ENCODE results near the gene COL17A1. TPM values are rescaled to one million over a fixed set of nuclear protein-coding genes. Genes with fewer than 3 reads are reported as not detected.

Gene COL17A1
- total RNA-seq, 4 donors from 2014 or later: under 0.01 to 2.9 (median 0.98) TPM; not detected in 1

- TF ChIP-seq CTCF (IDR thresholded peaks at IDR 0.05): no peak
- no peak for TF ChIP-seq POLR2A (IDR thresholded peaks at IDR 0.05)
- H3K9me3 ChIP-seq: no peaks in the 10 kb centered on the region
- no peak for DNase-seq
- H3K27ac ChIP-seq: peak overlapping the region; percentile 99
- no peaks in the 10 kb centered on the region for H3K36me3 ChIP-seq
- H3K27me3 ChIP-seq: no peaks in the 10 kb centered on the region
- intact Hi-C loops (cut with DNase I; ENCODE audit: low total_unique reads): no loop called here
- peak overlapping the region; percentile 60 to 80 for H3K4me3 ChIP-seq
- peaks cover 0 to 5% of the 10 kb centered on the region in 2 donors for H3K4me1 ChIP-seq
Measured at GRCh38 chr10:104122225-104123107, 36.8 kb upstream of the COL17A1 start.

GRCh38 chr10:104121485-104122224 lies 36.0 kb upstream of the COL17A1 start, which contains the start of gene SFR1:
TSS of gene SFR1 (plus strand) at chr10:104122171. CDS start at chr10:104122184, 13 bp downstream.
- H3K36me3 ChIP-seq: no peaks in the 10 kb centered on the region
- peak within 1 kb of the TSS; percentile 66 to 80 for H3K4me3 ChIP-seq
- H3K27ac ChIP-seq: peak within 1 kb of the TSS; percentile 99
- intact Hi-C loops (cut with DNase I; ENCODE audit: low total_unique reads): no loop called here
- TF ChIP-seq CTCF (IDR thresholded peaks at IDR 0.05): peak; percentile 49 to 62 (median 59)
- peak; percentile 86 to 87 for TF ChIP-seq POLR2A (IDR thresholded peaks at IDR 0.05)
- peak; percentile 98 to 99 for DNase-seq
- H3K27me3 ChIP-seq: no peaks in the 10 kb centered on the region
- peaks cover 0 to 5% of the 10 kb centered on the region in 2 donors for H3K4me1 ChIP-seq
- H3K9me3 ChIP-seq: no peaks in the 10 kb centered on the region

GRCh38 chr10:104120903-104121484 lies 35.3 kb upstream of the COL17A1 start:
- H3K27ac ChIP-seq: peak overlapping the region; percentile 99
- peak overlapping the region; percentile 66 to 80 for H3K4me3 ChIP-seq
- intact Hi-C loops (cut with DNase I; ENCODE audit: low total_unique reads): no loop called here
- peaks cover 0 to 5% of the 10 kb centered on the region in 2 donors for H3K4me1 ChIP-seq
- DNase-seq: peak; percentile 93 to 97
- H3K9me3 ChIP-seq: no peaks in the 10 kb centered on the region
- H3K36me3 ChIP-seq: no peaks in the 10 kb centered on the region
- H3K27me3 ChIP-seq: no peaks in the 10 kb centered on the region
- TF ChIP-seq POLR2A (IDR thresholded peaks at IDR 0.05) (peak; percentile 43 to 47), CTCF (IDR thresholded peaks at IDR 0.05) (peak in 2 of 4 experiments; percentile 2 to 12)

- Histone ChIP-seq H3K27ac (peak overlapping the region; percentile 99), H3K36me3 (no peaks in the 10 kb centered on the region), H3K27me3 (no peaks in the 10 kb centered on the region), H3K4me3 (peak overlapping the region; percentile 66 to 80), H3K9me3 (no peaks in the 10 kb centered on the region), H3K4me1 (peaks cover 0 to 5% of the 10 kb centered on the region in 2 donors)
- DNase-seq: no peak
- intact Hi-C loops (cut with DNase I; ENCODE audit: low total_unique reads): no loop called here
- TF ChIP-seq POLR2A (IDR thresholded peaks at IDR 0.05) (no peak), CTCF (IDR thresholded peaks at IDR 0.05) (no peak)
Measured at GRCh38 chr10:104120512-104120902, 34.8 kb upstream of the COL17A1 start.

Data from uterus (tissue), 4 donors.